GM19193 (cell line): ENCODE measurements around the gene PCDHGA5.
"Not testable (repeated sequence)": the region's sequence is repeated elsewhere in the genome, so short reads cannot be mapped to it uniquely, and the experiment has no call there.

Experiments
- POLR2A ChIP-seq: IDR thresholded peaks from 4 replicates; pipeline ENCODE4 v1.6.1; 2011; ENCODE audit not compliant: insufficient read depth, insufficient read length; ENCODE audit errors: extremely low read depth

Gene PCDHGA5

DNA sequence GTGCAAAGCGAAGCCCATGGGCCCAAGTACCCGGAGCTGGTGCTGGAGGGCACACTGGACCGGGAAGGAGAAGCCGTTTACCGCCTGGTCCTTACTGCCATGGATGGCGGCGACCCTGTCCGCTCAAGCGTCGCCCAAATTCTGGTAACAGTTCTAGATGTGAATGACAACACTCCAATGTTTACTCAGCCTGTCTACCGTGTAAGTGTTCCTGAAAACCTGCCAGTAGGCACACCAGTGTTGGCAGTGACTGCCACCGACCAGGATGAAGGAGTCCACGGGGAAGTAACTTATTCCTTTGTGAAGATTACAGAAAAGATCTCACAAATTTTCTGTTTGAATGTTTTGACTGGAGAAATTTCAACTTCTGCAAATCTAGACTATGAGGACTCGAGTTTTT is 10.7 kb downstream of the PCDHGA5 start:
- no peak for TF ChIP-seq POLR2A

GRCh38 chr5:141382469-141383294 is 18.7 kb downstream of the PCDHGA5 start, which contains the start of gene PCDHGA7:
Gene PCDHGA7 (plus strand): TSS chr5:141382742. CDS start chr5:141382900, 158 bp downstream.
- TF ChIP-seq POLR2A = no peak

GRCh38 chr5:141383345-141383744 is 19.4 kb downstream of the PCDHGA5 start:
- TF ChIP-seq POLR2A = no peak

DNA sequence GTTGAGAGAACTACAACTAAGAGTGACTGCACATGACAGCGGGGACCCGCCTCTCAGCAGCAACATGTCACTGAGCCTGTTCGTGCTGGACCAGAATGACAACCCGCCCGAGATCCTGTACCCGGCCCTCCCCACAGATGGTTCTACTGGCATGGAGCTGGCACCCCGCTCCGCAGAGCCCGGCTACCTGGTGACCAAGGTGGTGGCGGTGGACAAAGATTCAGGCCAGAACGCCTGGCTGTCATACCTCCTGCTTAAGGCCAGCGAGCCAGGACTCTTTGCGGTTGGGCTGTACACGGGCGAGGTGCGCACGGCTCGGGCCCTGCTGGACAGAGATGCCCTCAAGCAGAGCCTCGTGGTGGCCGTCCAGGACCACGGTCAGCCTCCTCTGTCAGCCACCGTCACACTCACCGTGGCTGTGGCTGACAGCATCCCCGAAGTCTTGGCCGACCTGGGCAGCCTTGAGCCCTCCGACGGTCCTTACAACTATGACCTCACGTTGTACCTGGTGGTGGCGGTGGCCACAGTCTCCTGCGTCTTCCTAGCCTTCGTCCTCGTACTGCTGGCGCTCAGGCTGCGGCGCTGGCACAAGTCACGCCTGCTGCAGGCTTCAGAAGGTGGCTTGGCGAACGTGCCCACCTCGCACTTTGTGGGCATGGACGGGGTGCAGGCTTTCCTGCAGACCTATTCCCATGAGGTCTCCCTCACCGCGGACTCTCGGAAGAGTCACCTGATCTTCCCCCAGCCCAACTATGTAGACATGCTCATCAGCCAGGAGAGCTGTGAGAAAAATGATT is 20.7 kb downstream of the PCDHGA5 start:
- no peak for TF ChIP-seq POLR2A

DNA sequence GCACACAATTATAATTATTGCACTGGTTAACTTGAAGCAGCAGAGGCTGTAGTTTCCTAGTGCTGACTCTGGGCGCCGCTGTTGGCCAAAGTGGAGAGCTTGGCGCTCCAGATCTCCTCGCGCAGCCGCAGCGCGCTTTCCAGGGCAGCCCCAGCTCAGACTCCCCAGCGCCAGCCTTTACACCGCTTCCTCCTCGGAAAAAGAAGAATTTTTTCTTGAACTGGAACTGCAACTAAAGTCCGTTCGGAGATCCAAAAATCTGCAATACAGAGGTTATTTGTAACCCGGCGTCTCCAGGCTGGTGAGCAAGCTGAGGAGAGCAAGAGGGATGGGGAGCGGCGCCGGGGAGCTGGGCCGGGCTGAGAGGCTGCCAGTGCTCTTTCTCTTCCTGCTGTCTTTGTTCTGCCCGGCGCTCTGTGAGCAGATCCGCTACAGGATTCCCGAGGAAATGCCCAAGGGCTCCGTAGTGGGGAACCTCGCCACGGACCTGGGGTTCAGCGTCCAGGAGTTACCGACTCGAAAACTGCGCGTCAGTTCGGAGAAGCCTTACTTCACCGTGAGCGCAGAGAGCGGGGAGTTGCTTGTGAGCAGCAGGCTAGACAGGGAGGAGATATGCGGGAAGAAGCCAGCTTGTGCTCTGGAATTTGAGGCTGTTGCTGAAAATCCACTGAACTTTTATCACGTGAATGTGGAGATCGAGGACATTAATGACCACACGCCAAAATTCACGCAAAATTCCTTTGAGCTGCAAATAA is 23.8 kb downstream of the PCDHGA5 start, which contains the start of gene PCDHGB4:
TSS of gene PCDHGB4 (plus strand) at position 142 of the 755 bp plus-strand sequence. CDS start at position 329, 187 bp downstream.
- TF ChIP-seq POLR2A = not testable (repeated sequence)

DNA sequence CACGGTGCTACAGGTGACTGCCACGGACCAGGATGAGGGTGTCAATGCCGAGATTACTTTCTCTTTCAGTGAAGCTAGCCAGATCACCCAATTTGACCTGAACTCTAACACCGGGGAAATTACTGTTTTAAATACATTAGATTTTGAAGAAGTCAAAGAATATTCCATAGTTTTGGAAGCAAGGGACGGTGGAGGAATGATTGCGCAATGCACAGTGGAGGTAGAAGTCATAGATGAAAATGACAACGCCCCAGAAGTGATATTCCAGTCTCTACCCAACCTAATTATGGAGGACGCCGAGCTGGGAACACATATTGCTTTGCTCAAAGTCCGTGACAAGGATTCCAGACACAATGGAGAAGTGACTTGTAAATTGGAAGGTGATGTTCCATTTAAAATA is 24.7 kb downstream of the PCDHGA5 start:
- TF ChIP-seq POLR2A = no peak

DNA sequence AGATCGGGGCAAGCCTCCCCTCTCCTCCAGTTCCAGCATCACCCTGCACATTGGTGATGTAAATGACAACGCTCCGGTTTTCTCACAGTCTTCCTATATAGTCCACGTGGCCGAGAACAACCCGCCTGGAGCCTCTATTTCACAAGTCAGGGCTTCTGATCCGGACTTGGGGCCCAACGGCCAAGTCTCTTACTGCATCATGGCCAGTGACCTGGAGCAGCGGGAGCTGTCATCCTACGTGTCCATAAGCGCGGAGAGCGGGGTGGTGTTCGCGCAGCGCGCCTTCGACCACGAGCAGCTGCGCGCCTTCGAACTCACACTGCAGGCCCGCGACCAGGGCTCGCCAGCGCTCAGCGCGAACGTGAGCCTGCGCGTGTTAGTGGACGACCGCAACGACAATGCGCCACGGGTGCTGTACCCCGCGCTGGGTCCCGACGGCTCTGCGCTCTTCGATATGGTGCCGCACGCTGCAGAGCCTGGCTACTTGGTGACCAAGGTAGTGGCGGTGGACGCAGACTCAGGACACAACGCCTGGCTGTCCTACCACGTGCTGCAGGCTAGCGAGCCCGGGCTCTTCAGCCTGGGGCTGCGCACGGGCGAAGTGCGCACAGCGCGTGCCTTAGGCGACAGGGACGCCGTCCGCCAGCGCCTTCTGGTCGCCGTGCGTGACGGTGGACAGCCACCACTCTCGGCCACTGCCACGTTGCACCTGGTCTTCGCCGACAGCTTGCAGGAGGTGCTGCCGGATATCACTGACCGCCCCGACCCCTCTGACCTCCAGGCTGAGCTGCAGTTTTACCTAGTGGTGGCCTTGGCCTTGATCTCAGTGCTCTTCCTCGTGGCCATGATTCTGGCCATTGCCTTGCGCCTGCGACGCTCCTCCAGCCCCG is 25.4 kb downstream of the PCDHGA5 start:
- TF ChIP-seq POLR2A = no peak

DNA sequence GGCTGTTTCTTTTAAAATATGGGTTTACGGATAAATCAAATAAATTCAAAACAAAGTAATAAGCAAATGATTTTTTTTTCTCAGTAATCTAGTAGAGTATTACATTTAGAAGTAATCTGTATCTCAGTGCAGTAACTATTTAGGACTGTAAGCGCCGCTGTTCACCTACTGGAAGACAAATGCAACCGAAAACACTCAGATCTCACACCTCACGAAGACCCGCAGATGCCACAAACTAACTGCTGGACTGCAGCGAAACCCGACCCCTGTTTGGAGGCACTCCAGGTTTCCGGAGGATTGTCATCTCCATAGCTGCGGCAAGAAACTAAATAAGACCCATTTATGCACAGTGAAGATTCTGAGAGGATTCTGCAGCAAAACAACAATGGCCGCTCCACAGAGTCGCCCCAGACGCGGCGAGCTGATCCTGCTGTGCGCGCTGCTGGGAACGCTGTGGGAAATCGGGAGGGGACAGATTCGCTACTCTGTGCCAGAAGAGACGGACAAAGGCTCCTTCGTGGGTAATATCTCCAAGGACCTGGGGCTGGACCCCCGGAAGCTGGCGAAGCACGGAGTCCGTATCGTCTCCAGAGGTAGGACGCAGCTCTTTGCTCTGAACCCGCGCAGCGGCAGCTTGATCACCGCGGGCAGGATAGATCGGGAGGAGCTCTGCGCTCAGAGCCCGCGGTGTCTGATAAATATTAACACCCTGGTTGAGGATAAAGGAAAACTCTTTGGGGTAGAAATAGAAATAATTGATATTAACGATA is 28.7 kb downstream of the PCDHGA5 start, which contains the start of gene PCDHGA8:
TSS of gene PCDHGA8 (plus strand) at position 205 of the 770 bp plus-strand sequence. CDS start at position 386, 181 bp downstream.
- no peak for TF ChIP-seq POLR2A

- no peak for TF ChIP-seq POLR2A
These were observed 29.3 kb downstream of the PCDHGA5 start for GRCh38 chr5:141393267-141393666.

DNA sequence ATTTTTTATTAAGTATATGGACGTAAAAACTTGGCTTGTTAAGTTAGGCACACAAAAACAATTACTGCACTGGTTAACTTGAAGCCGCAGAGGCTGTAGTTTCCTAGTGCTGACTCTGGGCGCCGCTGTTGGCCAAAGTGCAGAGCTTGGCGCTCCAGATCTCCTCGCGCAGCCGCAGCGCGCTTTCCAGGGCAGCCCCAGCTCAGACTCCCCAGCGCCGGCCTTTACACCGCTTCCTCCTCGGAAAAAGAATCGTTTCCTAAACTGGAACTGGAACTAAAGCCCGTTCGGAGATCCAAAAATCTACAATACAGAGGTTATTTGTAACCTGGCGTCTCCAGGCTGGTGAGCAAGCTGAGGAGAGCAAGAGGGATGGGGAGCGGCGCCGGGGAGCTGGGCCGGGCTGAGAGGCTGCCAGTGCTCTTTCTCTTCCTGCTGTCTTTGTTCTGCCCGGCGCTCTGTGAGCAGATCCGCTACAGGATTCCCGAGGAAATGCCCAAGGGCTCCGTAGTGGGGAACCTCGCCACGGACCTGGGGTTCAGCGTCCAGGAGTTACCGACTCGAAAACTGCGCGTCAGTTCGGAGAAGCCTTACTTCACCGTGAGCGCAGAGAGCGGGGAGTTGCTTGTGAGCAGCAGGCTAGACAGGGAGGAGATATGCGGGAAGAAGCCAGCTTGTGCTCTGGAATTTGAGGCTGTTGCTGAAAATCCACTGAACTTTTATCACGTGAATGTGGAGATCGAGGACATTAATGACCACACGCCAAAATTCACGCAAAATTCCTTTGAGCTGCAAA is 34.0 kb downstream of the PCDHGA5 start, which contains the start of gene PCDHGB5:
TSS of gene PCDHGB5 (plus strand) at position 192 of the 796 bp plus-strand sequence. CDS start at position 373, 181 bp downstream.
- not testable (repeated sequence) for TF ChIP-seq POLR2A

GRCh38 chr5:141398608-141399007 is 34.6 kb downstream of the PCDHGA5 start:
- TF ChIP-seq POLR2A = no peak
